ENCODE results near the gene SORL1.

SORL1 gene

GRCh38 chr11:121614636-121615240 is 162.6 kb downstream of the SORL1 start:
- TF ChIP-seq CTCF (IDR thresholded peaks at IDR 0.05; ENCODE audit: control insufficient read depth, insufficient read depth, low read depth, low read length, missing control alignments): no peak
- no peak for DNase-seq (ENCODE audit: low read depth)
- H3K4me3 ChIP-seq (ENCODE audit: control insufficient read depth, low read depth, low read length): no peak overlapping the region

GRCh38 chr11:121615501-121615900 is 163.4 kb downstream of the SORL1 start:
- TF ChIP-seq CTCF (IDR thresholded peaks at IDR 0.05; ENCODE audit: control insufficient read depth, insufficient read depth, low read depth, low read length, missing control alignments): no peak
- DNase-seq (ENCODE audit: low read depth): no peak
- H3K4me3 ChIP-seq (ENCODE audit: control insufficient read depth, low read depth, low read length): no peak overlapping the region

- TF ChIP-seq CTCF (IDR thresholded peaks at IDR 0.05; ENCODE audit: control insufficient read depth, insufficient read depth, low read depth, low read length, missing control alignments): no peak
- no peak overlapping the region for H3K4me3 ChIP-seq (ENCODE audit: control insufficient read depth, low read depth, low read length)
- DNase-seq (ENCODE audit: low read depth): no peak
Measured at GRCh38 chr11:121618516-121618915, 166.4 kb downstream of the SORL1 start.

GRCh38 chr11:121625777-121626506 is 173.8 kb downstream of the SORL1 start:
- DNase-seq (ENCODE audit: low read depth): no peak
- no peak for TF ChIP-seq CTCF (IDR thresholded peaks at IDR 0.05; ENCODE audit: control insufficient read depth, insufficient read depth, low read depth, low read length, missing control alignments)
- H3K4me3 ChIP-seq (ENCODE audit: control insufficient read depth, low read depth, low read length): no peak overlapping the region

- H3K4me3 ChIP-seq (ENCODE audit: control insufficient read depth, low read depth, low read length): no peak overlapping the region
- TF ChIP-seq CTCF (IDR thresholded peaks at IDR 0.05; ENCODE audit: control insufficient read depth, insufficient read depth, low read depth, low read length, missing control alignments): no peak
- no peak for DNase-seq (ENCODE audit: low read depth)
Measured at GRCh38 chr11:121626507-121626875, 174.4 kb downstream of the SORL1 start.

GRCh38 chr11:121626980-121627379 is 174.9 kb downstream of the SORL1 start:
- no peak overlapping the region for H3K4me3 ChIP-seq (ENCODE audit: control insufficient read depth, low read depth, low read length)
- no peak for TF ChIP-seq CTCF (IDR thresholded peaks at IDR 0.05; ENCODE audit: control insufficient read depth, insufficient read depth, low read depth, low read length, missing control alignments)
- DNase-seq (ENCODE audit: low read depth): no peak
